ENCODE data around the gene PDLIM7.

PDLIM7 gene

GRCh38 chr5:177447066-177447610 lies 50.3 kb downstream of the PDLIM7 start:
- H3K4me3 ChIP-seq (ENCODE audit: low read depth, low read length, poor library complexity, severe bottlenecking), result peak overlapping the region; percentile 62
- peaks cover 6% of the 10 kb centered on the region; the same call in 1 of the 2 replicates for H3K36me3 ChIP-seq (ENCODE audit: insufficient read depth, low read length)
- H3K9ac ChIP-seq (ENCODE audit: low read length), result peak overlapping the region; percentile 71
- no peak for TF ChIP-seq EZH2 (IDR thresholded peaks at IDR 0.05; ENCODE audit: borderline replicate concordance, low read length)
- no peak for TF ChIP-seq CTCF (IDR thresholded peaks at IDR 0.05; ENCODE audit: low read length)
- H3F3A ChIP-seq (ENCODE audit: insufficient read depth, low read length), result no peaks in the 10 kb centered on the region
- H2AFZ ChIP-seq (ENCODE audit: low read length), result no peak overlapping the region
- H3K4me2 ChIP-seq (ENCODE audit: low read length), result peak overlapping the region; percentile 75
- H4K20me1 ChIP-seq (ENCODE audit: insufficient read depth, low read length), result no peaks in the 10 kb centered on the region
- peaks cover 30% of the 10 kb centered on the region for H3K4me1 ChIP-seq (ENCODE audit: insufficient read depth, low read length, severe bottlenecking)
- no peaks in the 10 kb centered on the region for H3K27me3 ChIP-seq (ENCODE audit: insufficient read depth, low read length)
- no peaks in the 10 kb centered on the region for H3K79me2 ChIP-seq (ENCODE audit: insufficient read depth, low read length)
- H3K9me3 ChIP-seq (ENCODE audit: low read length), result no peaks in the 10 kb centered on the region
- H3K27ac ChIP-seq (ENCODE audit: low read depth, low read length, poor library complexity, severe bottlenecking), result no peak overlapping the region
- no peaks in the 10 kb centered on the region for H3K9me2 ChIP-seq (ENCODE audit: low read depth, low read length)

- no peaks in the 10 kb centered on the region for H3K9me2 ChIP-seq (ENCODE audit: low read depth, low read length)
- no peaks in the 10 kb centered on the region for H3K79me2 ChIP-seq (ENCODE audit: insufficient read depth, low read length)
- H3K36me3 ChIP-seq (ENCODE audit: insufficient read depth, low read length), result peaks cover 12% of the 10 kb centered on the region; the same call in 1 of the 2 replicates
- H3K27ac ChIP-seq (ENCODE audit: low read depth, low read length, poor library complexity, severe bottlenecking), result peak within 1 kb of the TSS; percentile 69
- no peaks in the 10 kb centered on the region for H3K9me3 ChIP-seq (ENCODE audit: low read length)
- no peak within 1 kb of the TSS for H2AFZ ChIP-seq (ENCODE audit: low read length)
- H3K4me1 ChIP-seq (ENCODE audit: insufficient read depth, low read length, severe bottlenecking), result peaks cover 30% of the 10 kb centered on the region
- H3K4me2 ChIP-seq (ENCODE audit: low read length), result peak within 1 kb of the TSS; percentile 75
- H3K4me3 ChIP-seq (ENCODE audit: low read depth, low read length, poor library complexity, severe bottlenecking), result peak within 1 kb of the TSS; percentile 62
- H3K27me3 ChIP-seq (ENCODE audit: insufficient read depth, low read length), result no peaks in the 10 kb centered on the region
- peak within 1 kb of the TSS; percentile 71 for H3K9ac ChIP-seq (ENCODE audit: low read length)
- H4K20me1 ChIP-seq (ENCODE audit: insufficient read depth, low read length), result no peaks in the 10 kb centered on the region
- TF ChIP-seq EZH2 (IDR thresholded peaks at IDR 0.05; ENCODE audit: borderline replicate concordance, low read length) (no peak), CTCF (IDR thresholded peaks at IDR 0.05; ENCODE audit: low read length) (no peak)
- H3F3A ChIP-seq (ENCODE audit: insufficient read depth, low read length), result no peaks in the 10 kb centered on the region
Observed at GRCh38 chr5:177446200-177447065, 51.0 kb downstream of the PDLIM7 start, which contains the start of gene PRR7. TSS of gene PRR7 (plus strand) at chr5:177446814. CDS start at chr5:177455068, 8,254 bp downstream.

GRCh38 chr5:177445917-177446199 lies 51.5 kb downstream of the PDLIM7 start:
- Histone ChIP-seq H2AFZ (ENCODE audit: low read length) (no peak overlapping the region), H3K4me1 (ENCODE audit: insufficient read depth, low read length, severe bottlenecking) (peaks cover 30% of the 10 kb centered on the region), H3K4me2 (ENCODE audit: low read length) (peak overlapping the region; percentile 75), H4K20me1 (ENCODE audit: insufficient read depth, low read length) (no peaks in the 10 kb centered on the region), H3K27ac (ENCODE audit: low read depth, low read length, poor library complexity, severe bottlenecking) (peak overlapping the region; percentile 64), H3K9me3 (ENCODE audit: low read length) (no peaks in the 10 kb centered on the region), H3K79me2 (ENCODE audit: insufficient read depth, low read length) (no peaks in the 10 kb centered on the region), H3F3A (ENCODE audit: insufficient read depth, low read length) (no peaks in the 10 kb centered on the region), H3K27me3 (ENCODE audit: insufficient read depth, low read length) (no peaks in the 10 kb centered on the region), H3K36me3 (ENCODE audit: insufficient read depth, low read length) (peaks cover 18% of the 10 kb centered on the region; the same call in 1 of the 2 replicates), H3K9ac (ENCODE audit: low read length) (peak overlapping the region; percentile 71; the same call in 1 of the 2 replicates), H3K9me2 (ENCODE audit: low read depth, low read length) (no peaks in the 10 kb centered on the region), H3K4me3 (ENCODE audit: low read depth, low read length, poor library complexity, severe bottlenecking) (peak overlapping the region; percentile 62)
- TF ChIP-seq CTCF (IDR thresholded peaks at IDR 0.05; ENCODE audit: low read length) (no peak), EZH2 (IDR thresholded peaks at IDR 0.05; ENCODE audit: borderline replicate concordance, low read length) (no peak)

All from OCI-LY1 (cell line).